ENCODE measurements around the gene PPP3R1. TPM values are rescaled to one million over a fixed set of nuclear protein-coding genes. Genes with fewer than 3 reads are reported as not detected.

The PPP3R1 gene
- total and polyA plus RNA-seq, 4 donors: 2.4 to 42.5 (median 18.3) TPM

- H3K36me3 ChIP-seq (ENCODE audit: control insufficient read depth in 4 of 4, insufficient read depth in 3 of 4, low read depth in 1 of 4, low read length in 3 of 4): no peaks in the 10 kb centered on the region
- H3K4me1 ChIP-seq (ENCODE audit: control insufficient read depth in 4 of 4, insufficient read depth in 4 of 4, low read length in 3 of 4): peaks cover 0 to 13% (median 4%) of the 10 kb centered on the region in 4 donors
- no peak for DNase-seq (ENCODE audit: low spot score)
- no peaks in the 10 kb centered on the region for H3K9me3 ChIP-seq (ENCODE audit: control insufficient read depth in 4 of 4, low read length in 3 of 4)
- no peak overlapping the region for H3K27ac ChIP-seq (ENCODE audit: low read depth in 1 of 2, low read length in 2 of 2)
- no peak for TF ChIP-seq RXRA (IDR thresholded peaks at IDR 0.05)
- TF ChIP-seq EGR1 (IDR thresholded peaks at IDR 0.05; ENCODE audit: low read depth in 2 of 2): no peak
- TF ChIP-seq HNF4G (IDR thresholded peaks at IDR 0.05): no peak
- TF ChIP-seq, protein P1, sequence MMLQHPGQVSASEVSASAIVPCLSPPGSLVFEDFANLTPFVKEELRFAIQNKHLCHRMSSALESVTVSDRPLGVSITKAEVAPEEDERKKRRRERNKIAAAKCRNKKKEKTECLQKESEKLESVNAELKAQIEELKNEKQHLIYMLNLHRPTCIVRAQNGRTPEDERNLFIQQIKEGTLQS (IDR thresholded peaks at IDR 0.05): no peak
- no peak for TF ChIP-seq TAF1 (conservative IDR thresholded peaks at IDR 0.05)
- TF ChIP-seq GABPA (IDR thresholded peaks at IDR 0.05 in 1 of 2, conservative IDR thresholded peaks at IDR 0.05 in 1 of 2): no peak
- no peak for TF ChIP-seq FOXA2 (IDR thresholded peaks at IDR 0.05)
- no peaks in the 10 kb centered on the region for H3K27me3 ChIP-seq (ENCODE audit: control insufficient read depth in 4 of 4, insufficient read depth in 4 of 4, low read length in 3 of 4)
- H3K9ac ChIP-seq (ENCODE audit: low read depth in 1 of 2, low read length in 2 of 2): no peak overlapping the region
- WGBS: 23% methylated on average over 1 of the region's 1 CpG
- H3K4me3 ChIP-seq (ENCODE audit: low read depth in 1 of 3, low read length in 3 of 3): no peak overlapping the region
Observed at GRCh38 chr2:68231061-68231372, 21.3 kb downstream of the PPP3R1 start.

- TF ChIP-seq TAF1 (conservative IDR thresholded peaks at IDR 0.05) (no peak), HNF4G (IDR thresholded peaks at IDR 0.05) (no peak)
- Histone ChIP-seq H3K9me3 (ENCODE audit: control insufficient read depth in 4 of 4, low read length in 3 of 4) (no peaks in the 10 kb centered on the region), H3K4me1 (ENCODE audit: control insufficient read depth in 4 of 4, insufficient read depth in 4 of 4, low read length in 3 of 4) (peaks cover 0 to 14% (median 4%) of the 10 kb centered on the region in 4 donors), H3K27me3 (ENCODE audit: control insufficient read depth in 4 of 4, insufficient read depth in 4 of 4, low read length in 3 of 4) (no peaks in the 10 kb centered on the region), H3K27ac (ENCODE audit: low read depth in 1 of 2, low read length in 2 of 2) (no peak overlapping the region), H3K9ac (ENCODE audit: low read depth in 1 of 2, low read length in 2 of 2) (no peak overlapping the region), H3K36me3 (ENCODE audit: control insufficient read depth in 4 of 4, insufficient read depth in 3 of 4, low read depth in 1 of 4, low read length in 3 of 4) (no peaks in the 10 kb centered on the region), H3K4me3 (ENCODE audit: low read depth in 1 of 3, low read length in 3 of 3) (no peak overlapping the region)
- WGBS: 72% methylated on average over 5 of the region's 5 CpGs
- DNase-seq (ENCODE audit: low spot score): no peak
Observed at GRCh38 chr2:68230241-68231060, 21.9 kb downstream of the PPP3R1 start.

DNA sequence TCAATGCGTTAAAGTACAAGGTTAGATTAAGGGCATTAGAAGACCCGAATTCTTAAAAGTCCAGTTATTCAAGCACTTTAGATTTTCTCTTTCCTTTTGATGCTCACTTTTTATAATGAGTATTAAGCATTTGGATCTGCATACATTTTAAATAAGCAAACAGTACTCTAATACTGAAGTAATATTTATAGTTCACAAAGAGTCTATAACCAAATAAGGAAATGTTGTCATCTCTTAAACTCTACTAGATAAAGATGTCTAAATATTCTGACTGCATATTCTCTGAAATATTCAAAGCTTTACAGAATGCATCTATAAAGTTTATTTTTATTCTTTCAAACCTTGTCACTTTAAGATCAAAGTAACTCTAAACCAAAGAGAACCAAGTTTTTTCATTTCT lies 25.5 kb downstream of the PPP3R1 start:
- Histone ChIP-seq H3K4me3 (ENCODE audit: low read depth in 1 of 3, low read length in 3 of 3) (no peak overlapping the region), H3K27me3 (ENCODE audit: control insufficient read depth in 4 of 4, insufficient read depth in 4 of 4, low read length in 3 of 4) (no peaks in the 10 kb centered on the region), H3K36me3 (ENCODE audit: control insufficient read depth in 4 of 4, insufficient read depth in 3 of 4, low read depth in 1 of 4, low read length in 3 of 4) (no peaks in the 10 kb centered on the region), H3K4me1 (ENCODE audit: control insufficient read depth in 4 of 4, insufficient read depth in 4 of 4, low read length in 3 of 4) (peaks cover 0 to 19% (median 9%) of the 10 kb centered on the region in 4 donors), H3K27ac (ENCODE audit: low read depth in 1 of 2, low read length in 2 of 2) (no peak overlapping the region), H3K9ac (ENCODE audit: low read depth in 1 of 2, low read length in 2 of 2) (no peak overlapping the region), H3K9me3 (ENCODE audit: control insufficient read depth in 4 of 4, low read length in 3 of 4) (no peaks in the 10 kb centered on the region)
- TF ChIP-seq TAF1 (conservative IDR thresholded peaks at IDR 0.05): no peak
- TF ChIP-seq GABPA (IDR thresholded peaks at IDR 0.05 in 1 of 2, conservative IDR thresholded peaks at IDR 0.05 in 1 of 2): no peak
- TF ChIP-seq RAD21 (IDR thresholded peaks at IDR 0.05): no peak
- TF ChIP-seq, protein P2, sequence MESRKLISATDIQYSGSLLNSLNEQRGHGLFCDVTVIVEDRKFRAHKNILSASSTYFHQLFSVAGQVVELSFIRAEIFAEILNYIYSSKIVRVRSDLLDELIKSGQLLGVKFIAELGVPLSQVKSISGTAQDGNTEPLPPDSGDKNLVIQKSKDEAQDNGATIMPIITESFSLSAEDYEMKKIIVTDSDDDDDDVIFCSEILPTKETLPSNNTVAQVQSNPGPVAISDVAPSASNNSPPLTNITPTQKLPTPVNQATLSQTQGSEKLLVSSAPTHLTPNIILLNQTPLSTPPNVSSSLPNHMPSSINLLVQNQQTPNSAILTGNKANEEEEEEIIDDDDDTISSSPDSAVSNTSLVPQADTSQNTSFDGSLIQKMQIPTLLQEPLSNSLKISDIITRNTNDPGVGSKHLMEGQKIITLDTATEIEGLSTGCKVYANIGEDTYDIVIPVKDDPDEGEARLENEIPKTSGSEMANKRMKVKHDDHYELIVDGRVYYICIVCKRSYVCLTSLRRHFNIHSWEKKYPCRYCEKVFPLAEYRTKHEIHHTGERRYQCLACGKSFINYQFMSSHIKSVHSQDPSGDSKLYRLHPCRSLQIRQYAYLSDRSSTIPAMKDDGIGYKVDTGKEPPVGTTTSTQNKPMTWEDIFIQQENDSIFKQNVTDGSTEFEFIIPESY (IDR thresholded peaks at IDR 0.05): no peak
- TF ChIP-seq, protein P3, sequence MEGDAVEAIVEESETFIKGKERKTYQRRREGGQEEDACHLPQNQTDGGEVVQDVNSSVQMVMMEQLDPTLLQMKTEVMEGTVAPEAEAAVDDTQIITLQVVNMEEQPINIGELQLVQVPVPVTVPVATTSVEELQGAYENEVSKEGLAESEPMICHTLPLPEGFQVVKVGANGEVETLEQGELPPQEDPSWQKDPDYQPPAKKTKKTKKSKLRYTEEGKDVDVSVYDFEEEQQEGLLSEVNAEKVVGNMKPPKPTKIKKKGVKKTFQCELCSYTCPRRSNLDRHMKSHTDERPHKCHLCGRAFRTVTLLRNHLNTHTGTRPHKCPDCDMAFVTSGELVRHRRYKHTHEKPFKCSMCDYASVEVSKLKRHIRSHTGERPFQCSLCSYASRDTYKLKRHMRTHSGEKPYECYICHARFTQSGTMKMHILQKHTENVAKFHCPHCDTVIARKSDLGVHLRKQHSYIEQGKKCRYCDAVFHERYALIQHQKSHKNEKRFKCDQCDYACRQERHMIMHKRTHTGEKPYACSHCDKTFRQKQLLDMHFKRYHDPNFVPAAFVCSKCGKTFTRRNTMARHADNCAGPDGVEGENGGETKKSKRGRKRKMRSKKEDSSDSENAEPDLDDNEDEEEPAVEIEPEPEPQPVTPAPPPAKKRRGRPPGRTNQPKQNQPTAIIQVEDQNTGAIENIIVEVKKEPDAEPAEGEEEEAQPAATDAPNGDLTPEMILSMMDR (IDR thresholded peaks at IDR 0.05; ENCODE audit: low read depth, low read length, missing input control): no peak
- TF ChIP-seq, protein P4, sequence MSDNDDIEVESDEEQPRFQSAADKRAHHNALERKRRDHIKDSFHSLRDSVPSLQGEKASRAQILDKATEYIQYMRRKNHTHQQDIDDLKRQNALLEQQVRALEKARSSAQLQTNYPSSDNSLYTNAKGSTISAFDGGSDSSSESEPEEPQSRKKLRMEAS (IDR thresholded peaks at IDR 0.05): no peak
- TF ChIP-seq HNF4A (conservative IDR thresholded peaks at IDR 0.05): no peak
- TF ChIP-seq NR2F2 (IDR thresholded peaks at IDR 0.05): no peak
- no peak for TF ChIP-seq YY1 (IDR thresholded peaks at IDR 0.05)
- no peak for TF ChIP-seq REST (IDR thresholded peaks at IDR 0.05)
- no peak for TF ChIP-seq EGR1 (IDR thresholded peaks at IDR 0.05; ENCODE audit: low read depth in 2 of 2)
- TF ChIP-seq SP1 (IDR thresholded peaks at IDR 0.05): no peak
- no peak for TF ChIP-seq FOXA2 (IDR thresholded peaks at IDR 0.05)
- TF ChIP-seq, protein P1 (IDR thresholded peaks at IDR 0.05): no peak
- TF ChIP-seq FOXA1 (IDR thresholded peaks at IDR 0.05): no peak
- TF ChIP-seq HNF4G (IDR thresholded peaks at IDR 0.05): no peak
- no peak for TF ChIP-seq RXRA (IDR thresholded peaks at IDR 0.05)
- DNase-seq (ENCODE audit: low spot score): no peak
- WGBS: 80% methylated on average over 2 of the region's 2 CpGs
